PFSK-1 (cell line): ENCODE data around the gene SMAD1.

Experiments used
- POLR2AphosphoS5 ChIP-seq: IDR thresholded peaks from 2 replicates; pipeline ENCODE4 v1.6.1; 2012; ENCODE audit warnings: low read depth, mild to moderate bottlenecking, control low read depth, low read length, moderate library complexity
- TAF1 ChIP-seq: IDR thresholded peaks from 2 replicates; pipeline ENCODE4 v1.6.1; 2012; ENCODE audit warnings: low read length, control low read depth, borderline replicate concordance; ENCODE audit not compliant: insufficient read depth

- TF ChIP-seq TAF1 (no peak), POLR2AphosphoS5 (no peak)
Measured at GRCh38 chr4:145580906-145581305, 99.3 kb downstream of the SMAD1 start.
